SK-N-SH treated with all-trans-retinoic acid at 6 μM for 48 hours (cell line): ENCODE data around the gene MRPL57.

Source experiments
- ATAC-seq: fragments of 200-7000 bp; cut with Tn5 transposase; 3 replicates; pipeline ENCODE4 v1.9.1; 2020; ENCODE audit warnings: mild to moderate bottlenecking, moderate library complexity
- ARNTL ChIP-seq: fragments of 450-650 bp; formaldehyde crosslinking; IDR thresholded peaks from 2 replicates; pipeline ENCODE4 v1.5.0; 2020; ENCODE audit warnings: low read depth, mild to moderate bottlenecking, moderate library complexity, borderline replicate concordance
- BACH2 ChIP-seq: fragments of 250-450 bp; sonication (Bioruptor Pico); IDR thresholded peaks from 2 replicates; pipeline ENCODE4 v1.9.0; 2021; ENCODE audit warnings: mild to moderate bottlenecking, borderline replicate concordance
- CREB5 ChIP-seq: fragments of 250-450 bp; sonication (Bioruptor Pico); IDR thresholded peaks from 2 replicates; pipeline ENCODE4 v1.5.1; 2020; ENCODE audit warnings: low read depth, mild to moderate bottlenecking, moderate library complexity
- CSDC2 ChIP-seq: fragments of 250-450 bp; sonication (Bioruptor Pico); IDR thresholded peaks from 2 replicates; pipeline ENCODE4 v1.5.0; 2020; ENCODE audit warnings: mild to moderate bottlenecking, moderate library complexity
- CSRNP3 ChIP-seq: fragments of 250-450 bp; sonication (Bioruptor Pico); IDR thresholded peaks from 2 replicates; pipeline ENCODE4 v1.5.1; 2021; ENCODE audit warnings: mild to moderate bottlenecking, moderate library complexity
- ESRRG ChIP-seq: fragments of 250-450 bp; sonication (Bioruptor Pico); IDR thresholded peaks from 2 replicates; pipeline ENCODE4 v1.6.1; 2021; ENCODE audit warnings: mild to moderate bottlenecking
- GLIS3 ChIP-seq: fragments of 250-450 bp; sonication (Bioruptor Pico); IDR thresholded peaks from 2 replicates; pipeline ENCODE4 v1.5.0; 2020; ENCODE audit warnings: mild to moderate bottlenecking, moderate library complexity
- ISL1 ChIP-seq: fragments of 250-450 bp; sonication (Bioruptor Pico); IDR thresholded peaks from 2 replicates; pipeline ENCODE4 v2.1.2; 2022; ENCODE audit warnings: mild to moderate bottlenecking, moderate library complexity
- OSR1 ChIP-seq: fragments of 250-450 bp; sonication (Bioruptor Pico); IDR thresholded peaks from 2 replicates; pipeline ENCODE4 v1.8.0; 2022; ENCODE audit warnings: moderate library complexity, mild to moderate bottlenecking, inconsistent platforms
- PATZ1 ChIP-seq: fragments of 250-450 bp; sonication (Bioruptor Pico); IDR thresholded peaks from 2 replicates; pipeline ENCODE4 v1.8.0; 2020; ENCODE audit warnings: mild to moderate bottlenecking, moderate library complexity, borderline replicate concordance
- POU6F1 ChIP-seq: fragments of 250-450 bp; sonication (Bioruptor Pico); IDR thresholded peaks from 2 replicates; pipeline ENCODE4 v1.8.0; 2021; ENCODE audit warnings: low read depth, mild to moderate bottlenecking, moderate library complexity, borderline replicate concordance
- PPARA ChIP-seq: fragments of 250-450 bp; sonication (Bioruptor Pico); IDR thresholded peaks from 2 replicates; pipeline ENCODE4 v1.5.0; 2020; ENCODE audit warnings: mild to moderate bottlenecking, borderline replicate concordance
- RARB ChIP-seq: fragments of 250-450 bp; sonication (Bioruptor Pico); IDR thresholded peaks from 2 replicates; pipeline ENCODE4 v1.8.0; 2021; ENCODE audit warnings: mild to moderate bottlenecking, moderate library complexity
- SNAI2 ChIP-seq: fragments of 250-450 bp; sonication (Bioruptor Pico); IDR thresholded peaks from 2 replicates; pipeline ENCODE4 v1.5.0; 2020; ENCODE audit warnings: mild to moderate bottlenecking, moderate library complexity
- TCF4 ChIP-seq: fragments of 250-450 bp; sonication (Bioruptor Pico); IDR thresholded peaks from 2 replicates; pipeline ENCODE4 v1.8.0; 2021; ENCODE audit warnings: mild to moderate bottlenecking, moderate library complexity, borderline replicate concordance
- TOX ChIP-seq: fragments of 250-450 bp; sonication (Bioruptor Pico); IDR thresholded peaks from 2 replicates; pipeline ENCODE4 v1.8.0; 2021; ENCODE audit warnings: mild to moderate bottlenecking, moderate library complexity, borderline replicate concordance
- TSHZ2 ChIP-seq: fragments of 250-450 bp; sonication (Bioruptor Pico); IDR thresholded peaks from 2 replicates; pipeline ENCODE4 v1.5.0; 2020; ENCODE audit warnings: mild to moderate bottlenecking, moderate library complexity
- ZC3H10 ChIP-seq: fragments of 250-450 bp; sonication (Bioruptor Pico); IDR thresholded peaks from 2 replicates; pipeline ENCODE4 v1.5.1; 2021; ENCODE audit warnings: mild to moderate bottlenecking, moderate library complexity
- ZFP3 ChIP-seq: fragments of 250-450 bp; sonication (Bioruptor Pico); IDR thresholded peaks from 2 replicates; pipeline ENCODE4 v1.5.0; 2020; ENCODE audit warnings: mild to moderate bottlenecking, moderate library complexity
- ZFP30 ChIP-seq: fragments of 450-650 bp; formaldehyde crosslinking; IDR thresholded peaks from 2 replicates; pipeline ENCODE4 v1.5.0; 2022; ENCODE audit warnings: mild to moderate bottlenecking, moderate library complexity
- ZNF565 ChIP-seq: fragments of 450-650 bp; formaldehyde crosslinking; conservative IDR thresholded peaks from 2 replicates; pipeline ENCODE4 v1.5.0; 2020; ENCODE audit warnings: low read depth, mild to moderate bottlenecking, moderate library complexity
- ZNF70 ChIP-seq: fragments of 450-650 bp; formaldehyde crosslinking; IDR thresholded peaks from 2 replicates; pipeline ENCODE4 v1.5.0; 2020; ENCODE audit warnings: mild to moderate bottlenecking, moderate library complexity
- ZNF8 ChIP-seq: fragments of 450-650 bp; formaldehyde crosslinking; IDR thresholded peaks from 2 replicates; pipeline ENCODE4 v1.5.0; 2020; ENCODE audit warnings: mild to moderate bottlenecking, moderate library complexity

Gene MRPL57

GRCh38 chr13:21202767-21203531 lies 26.5 kb downstream of the MRPL57 start:
- no peak for TF ChIP-seq CSRNP3 (CRISPR knock-in tag)
- no peak for ATAC-seq

GRCh38 chr13:21208652-21209154 lies 32.2 kb downstream of the MRPL57 start:
- TF ChIP-seq TOX (CRISPR knock-in tag) = no peak
- TF ChIP-seq CSDC2 (CRISPR knock-in tag) = no peak
- TF ChIP-seq ESRRG (CRISPR knock-in tag) = no peak
- TF ChIP-seq ZNF70 = no peak
- no peak for TF ChIP-seq PPARA (CRISPR knock-in tag)
- no peak for TF ChIP-seq BACH2
- TF ChIP-seq RARB (CRISPR knock-in tag) = no peak
- no peak for TF ChIP-seq TSHZ2 (CRISPR knock-in tag)
- no peak for TF ChIP-seq PATZ1 (CRISPR knock-in tag)
- TF ChIP-seq OSR1 (CRISPR knock-in tag) = no peak
- no peak for TF ChIP-seq ZNF8 (CRISPR knock-in tag)
- no peak for TF ChIP-seq GLIS3 (CRISPR knock-in tag)
- TF ChIP-seq TCF4 (CRISPR knock-in tag) = no peak
- no peak for TF ChIP-seq ZFP3
- TF ChIP-seq, all 23 proteins: peak for 0
- no peak for ATAC-seq

- TF ChIP-seq PPARA (CRISPR knock-in tag) = no peak
- no peak for TF ChIP-seq CSDC2 (CRISPR knock-in tag)
- TF ChIP-seq ZFP30 (CRISPR knock-in tag) = no peak
- TF ChIP-seq PATZ1 (CRISPR knock-in tag) = no peak
- no peak for TF ChIP-seq SNAI2
- TF ChIP-seq CREB5 = no peak
- no peak for TF ChIP-seq ZNF8 (CRISPR knock-in tag)
- TF ChIP-seq TOX (CRISPR knock-in tag) = no peak
- TF ChIP-seq ZC3H10 (CRISPR knock-in tag) = no peak
- no peak for TF ChIP-seq ESRRG (CRISPR knock-in tag)
- TF ChIP-seq ZNF565 (CRISPR knock-in tag) = no peak
- no peak for TF ChIP-seq ARNTL (CRISPR knock-in tag)
- no peak for TF ChIP-seq ZFP3
- no peak for TF ChIP-seq TSHZ2 (CRISPR knock-in tag)
- no peak for TF ChIP-seq ISL1 (CRISPR knock-in tag)
- no peak for TF ChIP-seq POU6F1
- no peak for ATAC-seq
These were observed 35.8 kb downstream of the MRPL57 start for GRCh38 chr13:21212138-21212775.
